ACC112 (cell line): ENCODE results near the gene STX10.
"Not testable (repeated sequence)": the region's sequence is repeated elsewhere in the genome, so short reads cannot be mapped to it uniquely, and the experiment has no call there.

Source experiments
- H2AFZ ChIP-seq: fragments of 200-600 bp; sonication (generic); one replicate; pipeline ENCODE4 v1.6.0; 2017; ENCODE audit warnings: antibody characterized with exemption, low read length; ENCODE audit not compliant: unreplicated experiment
- H3K27ac ChIP-seq: fragments of 200-600 bp; sonication (generic); 2 replicates; pipeline ENCODE4 v1.5.1; 2014; ENCODE audit warnings: low read depth, mild to moderate bottlenecking, antibody characterized with exemption, low read length, moderate library complexity
- H3K27me3 ChIP-seq: fragments of 200-600 bp; sonication (generic); 2 replicates; pipeline ENCODE4 v1.6.1; 2014; ENCODE audit warnings: mild to moderate bottlenecking, antibody characterized with exemption, low read length, moderate library complexity, mixed read lengths; ENCODE audit not compliant: insufficient read depth
- H3K36me3 ChIP-seq: fragments of 200-600 bp; sonication (generic); 2 replicates; pipeline ENCODE4 v1.6.1; 2016; ENCODE audit warnings: mild to moderate bottlenecking, antibody characterized with exemption, low read length, moderate library complexity, mixed read lengths; ENCODE audit not compliant: insufficient read depth
- H3K4me1 ChIP-seq: fragments of 200-600 bp; sonication (generic); one replicate; pipeline ENCODE4 v1.6.1; 2016; ENCODE audit warnings: low read length, mixed read lengths; ENCODE audit not compliant: insufficient read depth, unreplicated experiment, control insufficient read depth
- H3K4me3 ChIP-seq: fragments of 200-600 bp; sonication (generic); 2 replicates; pipeline ENCODE4 v1.5.1; 2014; ENCODE audit warnings: mild to moderate bottlenecking, low read depth, low read length
- H3K79me2 ChIP-seq: fragments of 200-600 bp; sonication (generic); one replicate; pipeline ENCODE4 v1.6.0; 2016; ENCODE audit warnings: low read length; ENCODE audit not compliant: control insufficient read depth, unreplicated experiment, insufficient read depth

The STX10 gene

GRCh38 chr19:13178291-13178690, 28.1 kb upstream of the STX10 start:
- H3K79me2 ChIP-seq, H3K27ac ChIP-seq, H3K27me3 ChIP-seq, H3K4me1 ChIP-seq, H3K36me3 ChIP-seq, H2AFZ ChIP-seq, H3K4me3 ChIP-seq: not testable (repeated sequence)

GRCh38 chr19:13177584-13177983, 27.4 kb upstream of the STX10 start:
- H2AFZ ChIP-seq, H3K4me1 ChIP-seq, H3K4me3 ChIP-seq, H3K36me3 ChIP-seq, H3K27me3 ChIP-seq, H3K27ac ChIP-seq, H3K79me2 ChIP-seq: not testable (repeated sequence)

- no peaks in the 10 kb centered on the region for H3K36me3 ChIP-seq
- peaks cover 14% of the 10 kb centered on the region for H3K4me1 ChIP-seq
- no peaks in the 10 kb centered on the region for H3K27me3 ChIP-seq
- no peaks in the 10 kb centered on the region for H3K79me2 ChIP-seq
- H3K4me3 ChIP-seq, result no peak overlapping the region
- H2AFZ ChIP-seq, result no peak overlapping the region
- no peak overlapping the region for H3K27ac ChIP-seq
Measured at GRCh38 chr19:13176345-13176744, 26.2 kb upstream of the STX10 start.

- Histone ChIP-seq H2AFZ (no peak overlapping the region), H3K4me1 (peaks cover 25% of the 10 kb centered on the region), H3K36me3 (no peaks in the 10 kb centered on the region), H3K27me3 (no peaks in the 10 kb centered on the region), H3K79me2 (no peaks in the 10 kb centered on the region), H3K4me3 (no peak overlapping the region), H3K27ac (no peak overlapping the region)
Measured at GRCh38 chr19:13173139-13173737, 23.1 kb upstream of the STX10 start.

GRCh38 chr19:13172346-13173138, 22.4 kb upstream of the STX10 start:
- Histone ChIP-seq H3K4me1 (peaks cover 25% of the 10 kb centered on the region), H3K4me3 (peak overlapping the region; percentile 33; the same call in 1 of the 2 replicates), H3K79me2 (no peaks in the 10 kb centered on the region), H3K27me3 (no peaks in the 10 kb centered on the region), H3K27ac (peak overlapping the region; percentile 59), H3K36me3 (no peaks in the 10 kb centered on the region), H2AFZ (no peak overlapping the region)

- H3K4me1 ChIP-seq, result peaks cover 30% of the 10 kb centered on the region
Measured at GRCh38 chr19:13171146-13171545, 21.0 kb upstream of the STX10 start.

GRCh38 chr19:13169769-13170168, 19.6 kb upstream of the STX10 start:
- no peaks in the 10 kb centered on the region for H3K79me2 ChIP-seq
- H3K27ac ChIP-seq, result peak overlapping the region; percentile 53
- H2AFZ ChIP-seq, result no peak overlapping the region
- H3K27me3 ChIP-seq, result no peaks in the 10 kb centered on the region
- H3K4me1 ChIP-seq, result peaks cover 38% of the 10 kb centered on the region
- H3K36me3 ChIP-seq, result no peaks in the 10 kb centered on the region
- H3K4me3 ChIP-seq, result no peak overlapping the region

More at GRCh38 chr19:13171146-13171545, 21.0 kb upstream of the STX10 start:
- H3K36me3 ChIP-seq, result no peaks in the 10 kb centered on the region
- no peak overlapping the region for H3K4me3 ChIP-seq
- H3K27ac ChIP-seq, result no peak overlapping the region
- no peak overlapping the region for H2AFZ ChIP-seq
- no peaks in the 10 kb centered on the region for H3K27me3 ChIP-seq
- no peaks in the 10 kb centered on the region for H3K79me2 ChIP-seq

- peaks cover 39% of the 10 kb centered on the region for H3K4me1 ChIP-seq
- H3K27me3 ChIP-seq, H3K36me3 ChIP-seq, H3K4me3 ChIP-seq, H3K27ac ChIP-seq, H3K79me2 ChIP-seq, H2AFZ ChIP-seq: not testable (repeated sequence)
Measured at GRCh38 chr19:13166151-13166550, 16.0 kb upstream of the STX10 start.

GRCh38 chr19:13165162-13165997, 15.2 kb upstream of the STX10 start:
- H3K79me2 ChIP-seq, result no peaks in the 10 kb centered on the region
- no peaks in the 10 kb centered on the region for H3K36me3 ChIP-seq
- H3K27ac ChIP-seq, result peak overlapping the region; percentile 92
- H3K4me1 ChIP-seq, result peaks cover 39% of the 10 kb centered on the region
- H2AFZ ChIP-seq, result no peak overlapping the region
- H3K4me3 ChIP-seq, result no peak overlapping the region
- H3K27me3 ChIP-seq, result no peaks in the 10 kb centered on the region

GRCh38 chr19:13164343-13165161, 14.4 kb upstream of the STX10 start:
- no peak overlapping the region for H2AFZ ChIP-seq
- H3K4me1 ChIP-seq, result peaks cover 32% of the 10 kb centered on the region
- H3K4me3 ChIP-seq, result peak overlapping the region; percentile 72
- H3K27ac ChIP-seq, result peak overlapping the region; percentile 92
- no peaks in the 10 kb centered on the region for H3K27me3 ChIP-seq
- no peaks in the 10 kb centered on the region for H3K79me2 ChIP-seq
- H3K36me3 ChIP-seq, result no peaks in the 10 kb centered on the region
